Measurements from ENCODE around the gene CHST6.

Gene CHST6

GRCh38 chr16:75452464-75453190 is 42.6 kb downstream of the CHST6 start:
- TF ChIP-seq, protein P1, sequence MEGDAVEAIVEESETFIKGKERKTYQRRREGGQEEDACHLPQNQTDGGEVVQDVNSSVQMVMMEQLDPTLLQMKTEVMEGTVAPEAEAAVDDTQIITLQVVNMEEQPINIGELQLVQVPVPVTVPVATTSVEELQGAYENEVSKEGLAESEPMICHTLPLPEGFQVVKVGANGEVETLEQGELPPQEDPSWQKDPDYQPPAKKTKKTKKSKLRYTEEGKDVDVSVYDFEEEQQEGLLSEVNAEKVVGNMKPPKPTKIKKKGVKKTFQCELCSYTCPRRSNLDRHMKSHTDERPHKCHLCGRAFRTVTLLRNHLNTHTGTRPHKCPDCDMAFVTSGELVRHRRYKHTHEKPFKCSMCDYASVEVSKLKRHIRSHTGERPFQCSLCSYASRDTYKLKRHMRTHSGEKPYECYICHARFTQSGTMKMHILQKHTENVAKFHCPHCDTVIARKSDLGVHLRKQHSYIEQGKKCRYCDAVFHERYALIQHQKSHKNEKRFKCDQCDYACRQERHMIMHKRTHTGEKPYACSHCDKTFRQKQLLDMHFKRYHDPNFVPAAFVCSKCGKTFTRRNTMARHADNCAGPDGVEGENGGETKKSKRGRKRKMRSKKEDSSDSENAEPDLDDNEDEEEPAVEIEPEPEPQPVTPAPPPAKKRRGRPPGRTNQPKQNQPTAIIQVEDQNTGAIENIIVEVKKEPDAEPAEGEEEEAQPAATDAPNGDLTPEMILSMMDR (IDR thresholded peaks at IDR 0.05), result no peak
- Histone ChIP-seq H3K4me3 (ENCODE audit: low read depth, low read length) (no peak overlapping the region), H3K79me2 (peaks cover 20% of the 10 kb centered on the region), H3K9me3 (ENCODE audit: control insufficient read depth, low read length) (no peaks in the 10 kb centered on the region), H3K27me3 (ENCODE audit: control insufficient read depth, insufficient read depth, low read length) (no peaks in the 10 kb centered on the region), H3K36me3 (ENCODE audit: control insufficient read depth, insufficient read depth, low read length) (no peaks in the 10 kb centered on the region), H3K9ac (no peak overlapping the region), H3K4me2 (ENCODE audit: low read length) (no peak overlapping the region), H3K27ac (no peak overlapping the region), H3K4me1 (peaks cover 5% of the 10 kb centered on the region), H2AFZ (no peak overlapping the region)

DNA sequence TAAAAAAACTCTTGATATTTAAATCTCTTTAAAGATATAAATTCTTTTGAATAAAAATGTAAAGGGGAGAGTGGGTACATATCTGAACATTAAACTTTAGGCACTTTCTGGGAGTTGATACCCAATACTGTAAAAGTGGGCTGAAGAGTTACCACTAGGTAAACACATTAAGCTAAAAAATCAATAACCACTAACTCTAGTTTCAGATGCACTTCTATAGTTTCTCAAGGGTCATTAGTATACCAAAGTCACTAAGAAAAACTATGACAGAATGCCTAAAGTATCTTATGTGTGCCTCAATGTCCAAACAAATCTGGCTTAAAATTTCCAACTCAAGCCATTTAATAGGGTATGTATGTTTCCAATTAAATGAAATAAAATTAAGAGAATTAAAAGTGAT is 48.8 kb downstream of the CHST6 start:
- no peaks in the 10 kb centered on the region for H3K27me3 ChIP-seq (ENCODE audit: control insufficient read depth, insufficient read depth, low read length)
- H2AFZ ChIP-seq, result no peak overlapping the region
- H3K27ac ChIP-seq, result no peak overlapping the region
- H3K36me3 ChIP-seq (ENCODE audit: control insufficient read depth, insufficient read depth, low read length), result no peaks in the 10 kb centered on the region
- H3K9me3 ChIP-seq (ENCODE audit: control insufficient read depth, low read length), result no peaks in the 10 kb centered on the region
- H3K9ac ChIP-seq, result no peak overlapping the region
- TF ChIP-seq, protein P1 (IDR thresholded peaks at IDR 0.05), result no peak
- no peak overlapping the region for H3K4me3 ChIP-seq (ENCODE audit: low read depth, low read length)
- no peaks in the 10 kb centered on the region for H3K79me2 ChIP-seq
- no peak overlapping the region for H3K4me2 ChIP-seq (ENCODE audit: low read length)
- no peaks in the 10 kb centered on the region for H3K4me1 ChIP-seq

GRCh38 chr16:75445298-75445697 is 49.9 kb downstream of the CHST6 start:
- H3K79me2 ChIP-seq, result no peaks in the 10 kb centered on the region
- no peak overlapping the region for H3K4me3 ChIP-seq (ENCODE audit: low read depth, low read length)
- TF ChIP-seq, protein P1 (IDR thresholded peaks at IDR 0.05), result no peak
- no peaks in the 10 kb centered on the region for H3K4me1 ChIP-seq
- no peak overlapping the region for H2AFZ ChIP-seq
- no peak overlapping the region for H3K9ac ChIP-seq
- H3K36me3 ChIP-seq (ENCODE audit: control insufficient read depth, insufficient read depth, low read length), result no peaks in the 10 kb centered on the region
- no peaks in the 10 kb centered on the region for H3K9me3 ChIP-seq (ENCODE audit: control insufficient read depth, low read length)
- no peaks in the 10 kb centered on the region for H3K27me3 ChIP-seq (ENCODE audit: control insufficient read depth, insufficient read depth, low read length)
- H3K27ac ChIP-seq, result no peak overlapping the region
- no peak overlapping the region for H3K4me2 ChIP-seq (ENCODE audit: low read length)

GRCh38 chr16:75443298-75443697 is 51.9 kb downstream of the CHST6 start:
- Histone ChIP-seq H3K9ac (no peak overlapping the region), H3K27ac (no peak overlapping the region), H2AFZ (no peak overlapping the region), H3K27me3 (ENCODE audit: control insufficient read depth, insufficient read depth, low read length) (no peaks in the 10 kb centered on the region), H3K9me3 (ENCODE audit: control insufficient read depth, low read length) (no peaks in the 10 kb centered on the region), H3K4me2 (ENCODE audit: low read length) (no peak overlapping the region), H3K4me1 (no peaks in the 10 kb centered on the region), H3K79me2 (no peaks in the 10 kb centered on the region), H3K36me3 (ENCODE audit: control insufficient read depth, insufficient read depth, low read length) (no peaks in the 10 kb centered on the region), H3K4me3 (ENCODE audit: low read depth, low read length) (no peak overlapping the region)
- TF ChIP-seq, protein P1 (IDR thresholded peaks at IDR 0.05), result no peak
